Measurements from ENCODE around the gene RIPK4.

DNA sequence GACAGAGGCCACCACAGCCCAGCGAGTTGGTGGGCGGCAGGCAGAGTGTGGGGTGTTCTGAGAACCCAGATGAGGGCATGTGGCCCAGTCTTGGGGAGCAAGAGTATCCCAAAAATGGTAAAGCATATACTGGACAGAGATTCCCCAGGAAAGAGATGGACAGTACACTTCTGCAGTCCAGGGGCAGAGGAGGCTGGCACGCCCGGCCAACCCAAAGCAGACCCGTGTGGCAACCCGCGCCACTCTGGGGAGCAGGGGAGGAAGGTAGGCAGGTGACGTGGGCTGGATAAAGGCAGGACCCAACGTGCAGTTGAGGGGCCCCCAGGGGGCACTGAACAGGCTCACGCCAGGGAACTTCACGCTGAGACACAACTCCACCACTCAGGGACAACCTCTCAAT lies 46.4 kb upstream of the RIPK4 start:
- no peak for TF ChIP-seq POLR2AphosphoS5 (IDR thresholded peaks at IDR 0.05; ENCODE audit: low read depth, low read length)
- TF ChIP-seq, protein P1, sequence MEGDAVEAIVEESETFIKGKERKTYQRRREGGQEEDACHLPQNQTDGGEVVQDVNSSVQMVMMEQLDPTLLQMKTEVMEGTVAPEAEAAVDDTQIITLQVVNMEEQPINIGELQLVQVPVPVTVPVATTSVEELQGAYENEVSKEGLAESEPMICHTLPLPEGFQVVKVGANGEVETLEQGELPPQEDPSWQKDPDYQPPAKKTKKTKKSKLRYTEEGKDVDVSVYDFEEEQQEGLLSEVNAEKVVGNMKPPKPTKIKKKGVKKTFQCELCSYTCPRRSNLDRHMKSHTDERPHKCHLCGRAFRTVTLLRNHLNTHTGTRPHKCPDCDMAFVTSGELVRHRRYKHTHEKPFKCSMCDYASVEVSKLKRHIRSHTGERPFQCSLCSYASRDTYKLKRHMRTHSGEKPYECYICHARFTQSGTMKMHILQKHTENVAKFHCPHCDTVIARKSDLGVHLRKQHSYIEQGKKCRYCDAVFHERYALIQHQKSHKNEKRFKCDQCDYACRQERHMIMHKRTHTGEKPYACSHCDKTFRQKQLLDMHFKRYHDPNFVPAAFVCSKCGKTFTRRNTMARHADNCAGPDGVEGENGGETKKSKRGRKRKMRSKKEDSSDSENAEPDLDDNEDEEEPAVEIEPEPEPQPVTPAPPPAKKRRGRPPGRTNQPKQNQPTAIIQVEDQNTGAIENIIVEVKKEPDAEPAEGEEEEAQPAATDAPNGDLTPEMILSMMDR (IDR thresholded peaks at IDR 0.05) = no peak
- TF ChIP-seq, protein P2, sequence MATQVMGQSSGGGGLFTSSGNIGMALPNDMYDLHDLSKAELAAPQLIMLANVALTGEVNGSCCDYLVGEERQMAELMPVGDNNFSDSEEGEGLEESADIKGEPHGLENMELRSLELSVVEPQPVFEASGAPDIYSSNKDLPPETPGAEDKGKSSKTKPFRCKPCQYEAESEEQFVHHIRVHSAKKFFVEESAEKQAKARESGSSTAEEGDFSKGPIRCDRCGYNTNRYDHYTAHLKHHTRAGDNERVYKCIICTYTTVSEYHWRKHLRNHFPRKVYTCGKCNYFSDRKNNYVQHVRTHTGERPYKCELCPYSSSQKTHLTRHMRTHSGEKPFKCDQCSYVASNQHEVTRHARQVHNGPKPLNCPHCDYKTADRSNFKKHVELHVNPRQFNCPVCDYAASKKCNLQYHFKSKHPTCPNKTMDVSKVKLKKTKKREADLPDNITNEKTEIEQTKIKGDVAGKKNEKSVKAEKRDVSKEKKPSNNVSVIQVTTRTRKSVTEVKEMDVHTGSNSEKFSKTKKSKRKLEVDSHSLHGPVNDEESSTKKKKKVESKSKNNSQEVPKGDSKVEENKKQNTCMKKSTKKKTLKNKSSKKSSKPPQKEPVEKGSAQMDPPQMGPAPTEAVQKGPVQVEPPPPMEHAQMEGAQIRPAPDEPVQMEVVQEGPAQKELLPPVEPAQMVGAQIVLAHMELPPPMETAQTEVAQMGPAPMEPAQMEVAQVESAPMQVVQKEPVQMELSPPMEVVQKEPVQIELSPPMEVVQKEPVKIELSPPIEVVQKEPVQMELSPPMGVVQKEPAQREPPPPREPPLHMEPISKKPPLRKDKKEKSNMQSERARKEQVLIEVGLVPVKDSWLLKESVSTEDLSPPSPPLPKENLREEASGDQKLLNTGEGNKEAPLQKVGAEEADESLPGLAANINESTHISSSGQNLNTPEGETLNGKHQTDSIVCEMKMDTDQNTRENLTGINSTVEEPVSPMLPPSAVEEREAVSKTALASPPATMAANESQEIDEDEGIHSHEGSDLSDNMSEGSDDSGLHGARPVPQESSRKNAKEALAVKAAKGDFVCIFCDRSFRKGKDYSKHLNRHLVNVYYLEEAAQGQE (IDR thresholded peaks at IDR 0.05; ENCODE audit: insufficient read depth in 1 of 2, low read depth in 2 of 2, low read length in 1 of 2) = no peak
- no peak for TF ChIP-seq SIN3A (IDR thresholded peaks at IDR 0.05; ENCODE audit: borderline replicate concordance, insufficient read depth, low read depth, low read length)
- TF ChIP-seq TCF7L2 (IDR thresholded peaks at IDR 0.05; ENCODE audit: low read depth, low read length) = no peak

Data from Panc1 (cell line).